ENCODE measurements around the gene LRBA.

GRCh38 chr4:150234246-150234645 lies 780.8 kb downstream of the LRBA start:
- TF ChIP-seq POLR2AphosphoS5 (IDR thresholded peaks at IDR 0.05) (no peak), POLR2A (IDR thresholded peaks at IDR 0.05) (no peak)
- TF ChIP-seq, protein P1, sequence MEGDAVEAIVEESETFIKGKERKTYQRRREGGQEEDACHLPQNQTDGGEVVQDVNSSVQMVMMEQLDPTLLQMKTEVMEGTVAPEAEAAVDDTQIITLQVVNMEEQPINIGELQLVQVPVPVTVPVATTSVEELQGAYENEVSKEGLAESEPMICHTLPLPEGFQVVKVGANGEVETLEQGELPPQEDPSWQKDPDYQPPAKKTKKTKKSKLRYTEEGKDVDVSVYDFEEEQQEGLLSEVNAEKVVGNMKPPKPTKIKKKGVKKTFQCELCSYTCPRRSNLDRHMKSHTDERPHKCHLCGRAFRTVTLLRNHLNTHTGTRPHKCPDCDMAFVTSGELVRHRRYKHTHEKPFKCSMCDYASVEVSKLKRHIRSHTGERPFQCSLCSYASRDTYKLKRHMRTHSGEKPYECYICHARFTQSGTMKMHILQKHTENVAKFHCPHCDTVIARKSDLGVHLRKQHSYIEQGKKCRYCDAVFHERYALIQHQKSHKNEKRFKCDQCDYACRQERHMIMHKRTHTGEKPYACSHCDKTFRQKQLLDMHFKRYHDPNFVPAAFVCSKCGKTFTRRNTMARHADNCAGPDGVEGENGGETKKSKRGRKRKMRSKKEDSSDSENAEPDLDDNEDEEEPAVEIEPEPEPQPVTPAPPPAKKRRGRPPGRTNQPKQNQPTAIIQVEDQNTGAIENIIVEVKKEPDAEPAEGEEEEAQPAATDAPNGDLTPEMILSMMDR (IDR thresholded peaks at IDR 0.05): no peak
